HG03097 (cell line): Measurements from ENCODE around the gene DHX34.

Source experiments
- ATAC-seq: cut with Tn5 transposase; IDR thresholded peaks from one replicate; pipeline ENCODE4 v1.9.1; 2021; ENCODE audit not compliant: unreplicated experiment, low FRiP score

DHX34 gene

GRCh38 chr19:47430041-47430802, 81.1 kb downstream of the DHX34 start:
- no peak for ATAC-seq

GRCh38 chr19:47432091-47432490, 83.0 kb downstream of the DHX34 start:
- no peak for ATAC-seq
